PFSK-1 (cell line): ENCODE measurements around the gene INSYN1.

Experiments
- FOXP2 ChIP-seq: optimal IDR thresholded peaks from 2 replicates; pipeline ENCODE3; 2011; ENCODE audit warnings: borderline replicate concordance, control low read depth, inconsistent platforms; ENCODE audit not compliant: insufficient read depth; ENCODE audit errors: extremely low read length, extremely low read depth
- POLR2AphosphoS5 ChIP-seq: IDR thresholded peaks from 2 replicates; pipeline ENCODE4 v1.6.1; 2012; ENCODE audit warnings: low read depth, mild to moderate bottlenecking, control low read depth, low read length, moderate library complexity
- SIN3A ChIP-seq: IDR thresholded peaks from 2 replicates; pipeline ENCODE4 v1.6.1; 2012; ENCODE audit warnings: mild to moderate bottlenecking, low read length, moderate library complexity, borderline replicate concordance; ENCODE audit not compliant: insufficient read depth
- TAF1 ChIP-seq: IDR thresholded peaks from 2 replicates; pipeline ENCODE4 v1.6.1; 2012; ENCODE audit warnings: low read length, control low read depth, borderline replicate concordance; ENCODE audit not compliant: insufficient read depth
- TF ChIP-seq, protein P1 (sequence below), 2 experiments: IDR thresholded peaks; 2 replicates each; pipeline versions ENCODE4 v1.6.1 to v1.8.0; 2011 to 2012; ENCODE audit warnings: low read depth in 2 of 2, low read length in 2 of 2, control low read depth in 1 of 2, inconsistent platforms in 1 of 2, mild to moderate bottlenecking in 1 of 2, moderate library complexity in 1 of 2; ENCODE audit not compliant: insufficient read depth in 1 of 2

INSYN1 gene

DNA sequence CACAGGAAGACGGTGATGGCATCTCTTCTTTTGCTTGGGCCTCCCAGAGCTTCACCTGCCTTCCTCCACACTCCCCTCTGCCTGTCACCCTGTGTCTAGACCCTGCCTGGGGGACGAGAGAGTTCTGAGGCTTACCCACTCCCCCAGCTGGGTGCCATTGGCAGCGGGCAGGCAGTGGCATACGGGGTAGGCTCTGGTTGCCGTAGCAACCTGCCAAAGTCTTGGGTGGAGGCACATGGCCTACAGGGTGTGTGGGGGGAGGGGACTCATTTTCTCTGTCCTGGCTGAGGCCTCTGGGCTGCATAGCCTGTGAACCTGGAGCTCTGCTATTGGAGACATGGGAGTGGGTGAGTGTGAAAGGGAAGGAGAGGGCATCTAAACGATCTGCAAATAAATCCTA lies 4.4 kb downstream of the INSYN1 start:
- TF ChIP-seq TAF1 (no peak), POLR2AphosphoS5 (no peak), FOXP2 (no peak), SIN3A (no peak)
- TF ChIP-seq, protein P1, sequence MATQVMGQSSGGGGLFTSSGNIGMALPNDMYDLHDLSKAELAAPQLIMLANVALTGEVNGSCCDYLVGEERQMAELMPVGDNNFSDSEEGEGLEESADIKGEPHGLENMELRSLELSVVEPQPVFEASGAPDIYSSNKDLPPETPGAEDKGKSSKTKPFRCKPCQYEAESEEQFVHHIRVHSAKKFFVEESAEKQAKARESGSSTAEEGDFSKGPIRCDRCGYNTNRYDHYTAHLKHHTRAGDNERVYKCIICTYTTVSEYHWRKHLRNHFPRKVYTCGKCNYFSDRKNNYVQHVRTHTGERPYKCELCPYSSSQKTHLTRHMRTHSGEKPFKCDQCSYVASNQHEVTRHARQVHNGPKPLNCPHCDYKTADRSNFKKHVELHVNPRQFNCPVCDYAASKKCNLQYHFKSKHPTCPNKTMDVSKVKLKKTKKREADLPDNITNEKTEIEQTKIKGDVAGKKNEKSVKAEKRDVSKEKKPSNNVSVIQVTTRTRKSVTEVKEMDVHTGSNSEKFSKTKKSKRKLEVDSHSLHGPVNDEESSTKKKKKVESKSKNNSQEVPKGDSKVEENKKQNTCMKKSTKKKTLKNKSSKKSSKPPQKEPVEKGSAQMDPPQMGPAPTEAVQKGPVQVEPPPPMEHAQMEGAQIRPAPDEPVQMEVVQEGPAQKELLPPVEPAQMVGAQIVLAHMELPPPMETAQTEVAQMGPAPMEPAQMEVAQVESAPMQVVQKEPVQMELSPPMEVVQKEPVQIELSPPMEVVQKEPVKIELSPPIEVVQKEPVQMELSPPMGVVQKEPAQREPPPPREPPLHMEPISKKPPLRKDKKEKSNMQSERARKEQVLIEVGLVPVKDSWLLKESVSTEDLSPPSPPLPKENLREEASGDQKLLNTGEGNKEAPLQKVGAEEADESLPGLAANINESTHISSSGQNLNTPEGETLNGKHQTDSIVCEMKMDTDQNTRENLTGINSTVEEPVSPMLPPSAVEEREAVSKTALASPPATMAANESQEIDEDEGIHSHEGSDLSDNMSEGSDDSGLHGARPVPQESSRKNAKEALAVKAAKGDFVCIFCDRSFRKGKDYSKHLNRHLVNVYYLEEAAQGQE (IDR thresholded peaks at IDR 0.05; ENCODE audit: insufficient read depth in 1 of 2, low read depth in 2 of 2, low read length in 2 of 2): no peak

DNA sequence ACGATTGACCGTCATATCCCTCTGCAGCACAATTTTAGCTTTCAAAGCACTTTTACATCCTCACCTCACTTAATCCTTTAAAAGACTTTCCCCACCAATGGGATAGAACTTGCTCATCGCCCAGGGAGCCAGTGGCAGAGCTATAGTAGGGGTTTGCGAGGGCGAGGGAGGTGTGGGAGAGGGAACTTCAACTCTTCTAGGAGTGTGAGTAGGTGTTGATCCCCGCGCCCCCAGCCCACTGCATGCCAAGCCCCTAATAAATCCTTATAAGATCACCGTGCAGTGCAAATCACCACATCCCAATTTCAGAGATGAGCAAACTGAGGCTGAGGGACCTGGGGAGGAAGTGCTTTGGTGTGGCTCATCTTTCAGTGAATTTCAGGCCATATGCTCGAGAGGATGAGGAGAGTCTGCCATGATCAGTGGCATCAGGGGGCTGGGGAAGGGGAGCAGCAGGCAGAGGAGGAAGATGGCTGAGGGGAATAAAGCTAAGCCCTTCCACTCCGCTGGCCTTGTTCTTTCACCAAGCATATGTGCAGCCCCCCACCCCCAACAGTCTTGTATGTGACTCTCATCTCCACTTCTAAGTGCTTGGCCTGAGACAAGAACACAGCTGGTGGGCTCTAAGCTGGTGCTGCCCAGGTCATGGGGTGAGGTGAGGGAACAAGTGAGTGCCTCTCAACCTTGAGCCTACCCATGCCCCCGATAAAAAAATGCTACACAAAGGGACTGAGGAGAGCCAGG lies 5.1 kb downstream of the INSYN1 start:
- TF ChIP-seq POLR2AphosphoS5: no peak
- no peak for TF ChIP-seq TAF1
- TF ChIP-seq, protein P1 (IDR thresholded peaks at IDR 0.05; ENCODE audit: insufficient read depth in 1 of 2, low read depth in 2 of 2, low read length in 2 of 2): no peak
- TF ChIP-seq SIN3A: no peak
- no peak for TF ChIP-seq FOXP2

DNA sequence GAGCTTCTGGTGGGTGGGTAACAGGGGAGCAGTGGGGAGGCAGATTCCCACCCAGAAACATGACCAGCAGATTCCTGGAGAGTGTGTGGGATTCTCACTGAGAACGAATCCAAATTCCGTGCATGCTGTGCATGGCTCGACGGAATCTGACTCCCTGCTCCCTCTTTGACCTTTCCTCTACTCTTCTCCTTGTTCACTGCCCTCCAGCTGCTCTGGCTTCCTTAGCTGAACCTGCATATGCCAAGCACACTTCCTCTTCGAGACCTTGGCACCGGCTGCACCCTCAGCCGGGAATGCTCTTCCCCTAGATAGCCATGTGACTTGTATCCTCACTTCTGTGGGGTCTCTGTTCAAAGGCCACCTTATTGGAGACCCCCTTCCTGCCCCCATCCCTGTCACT lies 6.3 kb downstream of the INSYN1 start:
- TF ChIP-seq SIN3A: no peak
- TF ChIP-seq FOXP2: no peak
- TF ChIP-seq TAF1: no peak
- TF ChIP-seq, protein P1 (IDR thresholded peaks at IDR 0.05; ENCODE audit: insufficient read depth in 1 of 2, low read depth in 2 of 2, low read length in 2 of 2): no peak
- no peak for TF ChIP-seq POLR2AphosphoS5

GRCh38 chr15:73746261-73746660 lies 6.9 kb downstream of the INSYN1 start:
- TF ChIP-seq SIN3A: no peak
- no peak for TF ChIP-seq TAF1
- TF ChIP-seq FOXP2: no peak
- TF ChIP-seq, protein P1 (IDR thresholded peaks at IDR 0.05; ENCODE audit: insufficient read depth in 1 of 2, low read depth in 2 of 2, low read length in 2 of 2): no peak
- TF ChIP-seq POLR2AphosphoS5: no peak

DNA sequence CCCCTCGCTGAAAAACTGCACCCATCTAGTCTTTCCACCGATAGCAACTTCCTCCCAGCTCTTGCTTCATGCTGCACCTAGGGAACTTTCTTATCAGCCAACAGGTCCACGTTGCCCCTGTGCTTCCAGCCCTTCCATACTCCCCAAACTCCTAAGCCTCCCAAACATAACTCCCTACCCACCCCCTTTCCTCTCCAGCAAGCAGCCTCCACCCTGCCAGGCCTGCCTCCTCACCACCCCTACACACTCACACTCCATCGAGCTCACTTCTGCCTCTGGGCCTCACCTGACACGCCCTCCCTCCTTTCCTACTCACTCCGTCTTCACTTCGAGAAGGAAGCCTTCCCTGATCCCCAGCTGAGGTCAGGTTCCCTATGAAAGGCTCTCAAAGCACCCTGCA lies 8.1 kb downstream of the INSYN1 start:
- TF ChIP-seq FOXP2 (no peak), SIN3A (no peak), TAF1 (no peak), POLR2AphosphoS5 (no peak)
- TF ChIP-seq, protein P1 (IDR thresholded peaks at IDR 0.05; ENCODE audit: insufficient read depth in 1 of 2, low read depth in 2 of 2, low read length in 2 of 2): no peak
